ENCODE results near the gene UBE2A.

Gene UBE2A

GRCh38 chrX:119552508-119552907 is 21.9 kb upstream of the UBE2A start:
- no peak for TF ChIP-seq CTCF (IDR thresholded peaks at IDR 0.05; ENCODE audit: low read depth, low read length, missing control alignments)
- no peak for DNase-seq (ENCODE audit: low read depth)
- no peak overlapping the region for H3K4me3 ChIP-seq (ENCODE audit: low read depth, low read length)

GRCh38 chrX:119565107-119565663 is 9.2 kb upstream of the UBE2A start, which contains the start of gene STEEP1:
Gene STEEP1, minus strand, starts transcription at chrX:119565409. Its CDS starts 54 bp downstream, at chrX:119565355.
- no peak for TF ChIP-seq CTCF (IDR thresholded peaks at IDR 0.05; ENCODE audit: low read depth, low read length, missing control alignments)
- H3K4me3 ChIP-seq (ENCODE audit: low read depth, low read length): peak within 1 kb of the TSS; percentile 77
- DNase-seq (ENCODE audit: low read depth): peak; percentile 80

- no peak for DNase-seq (ENCODE audit: low read depth)
- H3K4me3 ChIP-seq (ENCODE audit: low read depth, low read length): no peak overlapping the region
- TF ChIP-seq CTCF (IDR thresholded peaks at IDR 0.05; ENCODE audit: low read depth, low read length, missing control alignments): no peak
Observed at GRCh38 chrX:119570351-119570835, 4.0 kb upstream of the UBE2A start.

- DNase-seq (ENCODE audit: low read depth): no peak
- no peak for TF ChIP-seq CTCF (IDR thresholded peaks at IDR 0.05; ENCODE audit: low read depth, low read length, missing control alignments)
- no peak overlapping the region; the same call in 1 of the 2 replicates for H3K4me3 ChIP-seq (ENCODE audit: low read depth, low read length)
Observed at GRCh38 chrX:119573222-119573621, 1.1 kb upstream of the UBE2A start.

- H3K4me3 ChIP-seq (ENCODE audit: low read depth, low read length): peak overlapping the region; percentile 57
- TF ChIP-seq CTCF (IDR thresholded peaks at IDR 0.05; ENCODE audit: low read depth, low read length, missing control alignments): no peak
- no peak for DNase-seq (ENCODE audit: low read depth)
Observed at GRCh38 chrX:119573840-119574393, 446 bp upstream of the UBE2A start.

- no peak for TF ChIP-seq CTCF (IDR thresholded peaks at IDR 0.05; ENCODE audit: low read depth, low read length, missing control alignments)
- DNase-seq (ENCODE audit: low read depth): no peak
- H3K4me3 ChIP-seq (ENCODE audit: low read depth, low read length): no peak overlapping the region
Observed at GRCh38 chrX:119579414-119579813, 5.1 kb downstream of the UBE2A start.

Data from GM12864 (cell line).